BE2C (cell line): ENCODE data around the gene RPRML.

Source experiments
- DNase-seq: peaks from one replicate; pipeline ENCODE4 v3.0.0-alpha.2; 2020
- H3K27me3 ChIP-seq: fragments of 250-450 bp; sonication (Bioruptor Pico); 2 replicates; pipeline ENCODE4 v1.5.1; 2020; ENCODE audit warnings: mild to moderate bottlenecking
- H3K36me3 ChIP-seq: fragments of 250-450 bp; sonication (Bioruptor Pico); 2 replicates; pipeline ENCODE4 v1.5.1; 2020; ENCODE audit warnings: mild to moderate bottlenecking
- H3K4me1 ChIP-seq: fragments of 250-450 bp; sonication (Bioruptor Pico); 2 replicates; pipeline ENCODE4 v1.5.1; 2020
- H3K4me3 ChIP-seq: 2 replicates; pipeline ENCODE4 v1.5.1; 2011; ENCODE audit warnings: low read depth, low read length
- H3K9me3 ChIP-seq: fragments of 250-450 bp; sonication (Bioruptor Pico); 2 replicates; pipeline ENCODE4 v1.5.1; 2020
- TF ChIP-seq, protein P1 (sequence below): IDR thresholded peaks from 2 replicates; pipeline ENCODE4 v1.5.1; 2012; ENCODE audit warnings: mild to moderate bottlenecking, low read depth, low read length

The RPRML gene

DNA sequence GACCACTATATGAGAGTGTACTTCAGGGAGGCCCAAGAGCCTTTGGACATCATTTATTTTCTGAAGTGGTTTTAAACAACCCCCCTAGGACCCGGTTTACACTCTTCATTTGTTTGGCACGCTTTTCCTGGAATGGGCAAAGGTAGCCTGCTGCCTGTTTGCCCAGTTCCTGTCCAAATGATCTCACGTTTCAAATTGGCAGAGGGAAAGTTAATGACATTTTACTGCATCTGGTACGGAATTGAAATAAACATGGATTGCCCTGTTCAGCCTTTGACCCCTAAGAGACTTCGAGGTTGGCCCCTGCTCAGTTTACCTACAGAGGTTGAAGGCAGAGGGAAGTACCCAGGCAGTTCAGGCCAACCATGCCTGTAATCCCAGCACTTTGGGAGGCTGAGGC lies 5.8 kb upstream of the RPRML start:
- TF ChIP-seq, protein P1, sequence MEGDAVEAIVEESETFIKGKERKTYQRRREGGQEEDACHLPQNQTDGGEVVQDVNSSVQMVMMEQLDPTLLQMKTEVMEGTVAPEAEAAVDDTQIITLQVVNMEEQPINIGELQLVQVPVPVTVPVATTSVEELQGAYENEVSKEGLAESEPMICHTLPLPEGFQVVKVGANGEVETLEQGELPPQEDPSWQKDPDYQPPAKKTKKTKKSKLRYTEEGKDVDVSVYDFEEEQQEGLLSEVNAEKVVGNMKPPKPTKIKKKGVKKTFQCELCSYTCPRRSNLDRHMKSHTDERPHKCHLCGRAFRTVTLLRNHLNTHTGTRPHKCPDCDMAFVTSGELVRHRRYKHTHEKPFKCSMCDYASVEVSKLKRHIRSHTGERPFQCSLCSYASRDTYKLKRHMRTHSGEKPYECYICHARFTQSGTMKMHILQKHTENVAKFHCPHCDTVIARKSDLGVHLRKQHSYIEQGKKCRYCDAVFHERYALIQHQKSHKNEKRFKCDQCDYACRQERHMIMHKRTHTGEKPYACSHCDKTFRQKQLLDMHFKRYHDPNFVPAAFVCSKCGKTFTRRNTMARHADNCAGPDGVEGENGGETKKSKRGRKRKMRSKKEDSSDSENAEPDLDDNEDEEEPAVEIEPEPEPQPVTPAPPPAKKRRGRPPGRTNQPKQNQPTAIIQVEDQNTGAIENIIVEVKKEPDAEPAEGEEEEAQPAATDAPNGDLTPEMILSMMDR, result no peak
- Histone ChIP-seq H3K9me3 (no peaks in the 10 kb centered on the region), H3K36me3 (no peaks in the 10 kb centered on the region), H3K27me3 (0 out of 2 replicates have a peak, but pooled peaks cover 2% of the 10 kb centered on the region), H3K4me1 (no peaks in the 10 kb centered on the region), H3K4me3 (no peak overlapping the region)
- no peak for DNase-seq

- peaks cover 7% of the 10 kb centered on the region for H3K27me3 ChIP-seq
- no peaks in the 10 kb centered on the region for H3K36me3 ChIP-seq
- no peak for DNase-seq
- TF ChIP-seq, protein P1, result no peak
- H3K4me1 ChIP-seq, result no peaks in the 10 kb centered on the region
- no peaks in the 10 kb centered on the region for H3K9me3 ChIP-seq
- H3K4me3 ChIP-seq, result no peak overlapping the region
These were observed 5.3 kb upstream of the RPRML start for GRCh38 chr17:46984341-46984740.

- H3K36me3 ChIP-seq, result no peaks in the 10 kb centered on the region
- H3K27me3 ChIP-seq, result peaks cover 13% of the 10 kb centered on the region
- TF ChIP-seq, protein P1, result no peak
- DNase-seq, result no peak
- H3K4me1 ChIP-seq, result no peaks in the 10 kb centered on the region
- H3K4me3 ChIP-seq, result no peak overlapping the region
- H3K9me3 ChIP-seq, result no peaks in the 10 kb centered on the region
These were observed 4.7 kb upstream of the RPRML start for GRCh38 chr17:46983782-46984181.

GRCh38 chr17:46982577-46982976 lies 3.5 kb upstream of the RPRML start:
- Histone ChIP-seq H3K4me1 (peaks cover 3% of the 10 kb centered on the region; the same call in 1 of the 2 replicates), H3K4me3 (no peak overlapping the region), H3K36me3 (no peaks in the 10 kb centered on the region), H3K9me3 (no peaks in the 10 kb centered on the region), H3K27me3 (peaks cover 20% of the 10 kb centered on the region)
- TF ChIP-seq, protein P1, result no peak
- DNase-seq, result no peak

DNA sequence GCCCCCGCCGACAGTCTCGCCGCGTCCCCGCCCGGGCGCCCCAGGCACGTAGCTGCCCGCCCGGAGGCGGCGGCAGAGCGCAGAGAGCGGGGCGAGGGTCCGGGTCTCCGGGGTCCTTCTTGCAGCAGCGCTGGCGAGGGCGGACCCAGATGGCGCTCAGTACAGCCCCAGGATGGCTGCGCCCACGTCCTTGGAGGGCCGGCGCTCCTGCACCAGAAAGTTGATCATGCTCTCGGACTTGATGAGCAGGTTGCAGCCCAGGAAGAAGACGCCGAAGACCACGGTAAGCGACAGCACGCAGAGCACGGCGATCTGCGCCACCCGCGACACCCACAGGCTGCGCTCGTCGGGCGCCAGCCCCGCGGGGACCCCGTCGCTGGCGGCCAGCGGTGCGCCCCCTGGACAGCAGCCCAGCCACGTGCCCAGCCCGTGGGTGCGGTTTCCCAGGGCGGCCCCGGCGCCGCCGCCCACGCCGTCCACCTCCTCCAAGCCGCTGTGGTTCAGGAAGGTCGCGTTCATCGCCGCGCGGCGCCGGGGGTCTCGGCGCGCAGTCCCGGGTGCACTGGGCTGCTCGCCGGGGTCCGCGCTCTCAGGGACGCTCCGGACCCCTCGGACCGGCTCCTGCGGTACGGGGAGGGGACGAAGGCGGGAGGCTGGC lies 435 bp downstream of the RPRML start:
- peak overlapping the region; percentile 61 for H3K4me3 ChIP-seq
- H3K9me3 ChIP-seq, result no peaks in the 10 kb centered on the region
- TF ChIP-seq, protein P1, result no peak
- H3K4me1 ChIP-seq, result peaks cover 3% of the 10 kb centered on the region; the same call in 1 of the 2 replicates
- H3K36me3 ChIP-seq, result no peaks in the 10 kb centered on the region
- peaks cover 20% of the 10 kb centered on the region for H3K27me3 ChIP-seq
- DNase-seq, result peak; percentile 28

GRCh38 chr17:46977750-46978488 lies 1.1 kb downstream of the RPRML start:
- no peaks in the 10 kb centered on the region for H3K9me3 ChIP-seq
- no peak for DNase-seq
- peaks cover 3% of the 10 kb centered on the region; the same call in 1 of the 2 replicates for H3K4me1 ChIP-seq
- H3K27me3 ChIP-seq, result peaks cover 20% of the 10 kb centered on the region
- H3K36me3 ChIP-seq, result no peaks in the 10 kb centered on the region
- TF ChIP-seq, protein P1, result no peak
- peak overlapping the region; percentile 61 for H3K4me3 ChIP-seq
